HepG2 (cell line): ENCODE measurements around the gene GDAP1L1. TPM values are rescaled to one million over a fixed set of nuclear protein-coding genes. Genes with fewer than 3 reads are reported as not detected.

Source experiments
- AHR ChIP-seq: IDR thresholded peaks from 2 replicates; pipeline ENCODE4 v1.6.1; 2018; ENCODE audit warnings: missing genetic modification reagents, missing compliant biosample characterization
- FOXA1 ChIP-seq, 2 experiments: fragments of 450-650 bp in 1 of 2; sonication (generic) in 1 of 2; formaldehyde crosslinking in 1 of 2; IDR thresholded peaks; 2 replicates each; pipeline versions ENCODE4 v1.4.0 to v1.6.1; 2016 to 2020; ENCODE audit warnings: missing genetic modification reagents in 1 of 2
- KDM3A ChIP-seq: IDR thresholded peaks from 2 replicates; pipeline ENCODE4 v1.6.1; 2018; ENCODE audit warnings: low read depth, missing compliant biosample characterization
- NRL ChIP-seq: sonication (generic); formaldehyde crosslinking; IDR thresholded peaks from 2 replicates; pipeline ENCODE4 v1.5.0; 2020; ENCODE audit warnings: missing genetic modification reagents, mild to moderate bottlenecking, moderate library complexity, borderline replicate concordance
- SMAD3 ChIP-seq: sonication (generic); formaldehyde crosslinking; IDR thresholded peaks from 2 replicates; pipeline ENCODE4 v1.4.0; 2020; ENCODE audit warnings: missing genetic modification reagents
- SOX13 ChIP-seq, 3 experiments: fragments of 450-650 bp in 1 of 3; sonication (generic) in 1 of 3; formaldehyde crosslinking in 1 of 3; IDR thresholded peaks in 2 of 3; conservative IDR thresholded peaks in 1 of 3; 2 replicates each; pipeline versions ENCODE4 v1.5.0 to v1.6.1; 2016 to 2020; ENCODE audit warnings: antibody characterized with exemption in 1 of 3, mild to moderate bottlenecking in 1 of 3, missing compliant biosample characterization in 1 of 3, missing genetic modification reagents in 1 of 3, moderate library complexity in 1 of 3
- ZFP37 ChIP-seq: sonication (generic); formaldehyde crosslinking; IDR thresholded peaks from 2 replicates; pipeline ENCODE4 v1.4.0; 2020; ENCODE audit warnings: missing genetic modification reagents, borderline replicate concordance
- ZNF331 ChIP-seq: sonication (generic); formaldehyde crosslinking; IDR thresholded peaks from 2 replicates; pipeline ENCODE4 v1.4.0; 2020; ENCODE audit warnings: missing genetic modification reagents
- ZNF564 ChIP-seq: sonication (generic); formaldehyde crosslinking; IDR thresholded peaks from 2 replicates; pipeline ENCODE4 v1.8.1; 2023; ENCODE audit warnings: mild to moderate bottlenecking, missing genetic modification reagents
- ZNF589 ChIP-seq: sonication (generic); formaldehyde crosslinking; conservative IDR thresholded peaks from 2 replicates; pipeline ENCODE4 v1.8.0; 2022; ENCODE audit warnings: mild to moderate bottlenecking, moderate library complexity, missing genetic modification reagents
- ZNF629 ChIP-seq: sonication (generic); formaldehyde crosslinking; conservative IDR thresholded peaks from 2 replicates; pipeline ENCODE4 v1.5.0; 2020; ENCODE audit warnings: missing genetic modification reagents
- ZNF7 ChIP-seq: IDR thresholded peaks from 2 replicates; pipeline ENCODE4 v1.6.1; 2016; ENCODE audit warnings: missing biosample characterization, missing genetic modification reagents
- ZNF747 ChIP-seq: sonication (generic); formaldehyde crosslinking; IDR thresholded peaks from 2 replicates; pipeline ENCODE4 v1.8.1; 2023; ENCODE audit warnings: missing genetic modification reagents, mild to moderate bottlenecking, borderline replicate concordance
- ZNF790 ChIP-seq: sonication (generic); formaldehyde crosslinking; IDR thresholded peaks from 2 replicates; pipeline ENCODE4 v1.8.0; 2022; ENCODE audit warnings: missing genetic modification reagents, mild to moderate bottlenecking, borderline replicate concordance
- ZSCAN21 ChIP-seq: sonication (generic); formaldehyde crosslinking; IDR thresholded peaks from 2 replicates; pipeline ENCODE4 v1.8.0; 2022; ENCODE audit warnings: mild to moderate bottlenecking, missing genetic modification reagents, moderate library complexity, borderline replicate concordance
- polyA plus RNA-seq, 8 experiments: library from polyadenylated mRNA; depleted of rRNA in 3 of 8; stranded (reverse) in 7 of 8; unstranded in 1 of 8; fragments of >200 nt; fragmentation: Illumina TruSeq in 4 of 8; extraction: Trizol in 4 of 8; gene quantifications; 2 replicates each; pipeline versions ENCODE4 v1.2.1 to v1.2.3, GENCODE V29; 2011 to 2016; ENCODE audit warnings: low read depth in 4 of 8, missing spikeins in 1 of 8, mixed read lengths in 1 of 8; ENCODE audit not compliant: insufficient read depth in 1 of 8
- total RNA-seq, 5 experiments: library from RNA; depleted of rRNA; stranded (reverse); fragments of >200 nt; fragmentation: Illumina TruSeq; extraction: Trizol; gene quantifications; 2 replicates each; pipeline ENCODE4 v1.2.3, GENCODE V29; 2016; ENCODE audit warnings: low read depth in 1 of 5
- TF ChIP-seq, protein P1 (sequence below): sonication (generic); formaldehyde crosslinking; IDR thresholded peaks from 2 replicates; pipeline ENCODE4 v1.8.0; 2022; ENCODE audit warnings: missing genetic modification reagents, mild to moderate bottlenecking, inconsistent platforms, borderline replicate concordance
- TF ChIP-seq, protein P2 (sequence below): IDR thresholded peaks from 2 replicates; pipeline ENCODE4 v1.6.1; 2018; ENCODE audit warnings: missing genetic modification reagents
- TF ChIP-seq, protein P3 (sequence below): sonication (generic); formaldehyde crosslinking; conservative IDR thresholded peaks from 2 replicates; pipeline ENCODE4 v1.8.0; 2022; ENCODE audit warnings: low read depth, missing genetic modification reagents
- TF ChIP-seq, protein P4 (sequence below): sonication (generic); formaldehyde crosslinking; IDR thresholded peaks from 2 replicates; pipeline ENCODE4 v1.4.0; 2020; ENCODE audit warnings: missing genetic modification reagents
- TF ChIP-seq, protein P5 (sequence below): sonication (generic); formaldehyde crosslinking; IDR thresholded peaks from 2 replicates; pipeline ENCODE4 v1.5.0; 2020; ENCODE audit warnings: mild to moderate bottlenecking, missing genetic modification reagents, moderate library complexity

GDAP1L1 gene
- total and polyA plus RNA-seq, 2 of the 13 experiments (the other 11 are each of a cell fraction or from before 2014, with no cell fraction given) = 0.04 TPM; not detected in 1

DNA sequence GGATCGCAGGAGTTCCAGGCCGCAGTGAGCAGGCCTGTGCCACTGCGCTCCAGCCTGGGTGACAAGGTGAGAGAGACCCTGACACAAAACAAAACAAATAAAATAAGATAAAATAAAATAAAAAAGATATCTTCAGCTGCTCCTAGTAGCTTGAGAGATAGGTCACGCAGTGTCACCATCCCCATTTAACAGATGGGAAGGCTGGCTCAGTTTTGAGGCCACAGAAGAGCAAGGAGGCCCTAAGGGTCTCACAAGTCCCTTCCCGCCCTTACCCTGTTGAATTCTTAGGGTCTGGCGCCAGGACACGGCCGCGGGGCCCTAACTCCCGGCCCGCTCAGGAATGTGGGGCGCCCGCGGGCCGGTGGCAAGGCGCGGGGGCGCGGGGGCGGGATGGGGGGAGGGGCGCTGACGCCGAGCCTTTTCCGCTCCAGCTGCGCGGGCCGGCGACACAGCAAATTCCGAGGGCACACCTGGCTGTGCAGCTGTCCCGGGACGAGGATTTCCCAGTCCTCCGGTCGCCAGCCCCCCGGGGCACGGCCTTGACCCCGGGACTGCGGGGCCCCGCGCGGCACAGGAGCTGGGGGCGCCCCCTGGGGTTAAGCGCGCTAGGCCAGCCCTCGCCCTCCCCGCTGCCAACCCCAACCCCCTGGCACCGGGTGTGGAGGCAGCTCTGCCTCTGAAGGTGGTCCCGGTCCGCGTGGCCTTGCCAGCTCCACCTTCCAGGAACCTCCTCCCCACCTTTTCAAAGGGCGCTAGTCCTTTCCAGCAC is 79.5 kb downstream of the GDAP1L1 start (continued):
- TF ChIP-seq ZNF790 (no peak), ZNF589 (CRISPR knock-in tag) (0 out of 2 replicates have a peak, but pooled peaks have one; percentile 54), KDM3A (0 out of 2 replicates have a peak, but pooled peaks have one; percentile 25), ZNF629 (peak; percentile 95), SMAD3 (CRISPR knock-in tag) (no peak), ZNF7 (no peak), ZNF564 (CRISPR knock-in tag) (0 out of 2 replicates have a peak, but pooled peaks have one; percentile 58), ZSCAN21 (CRISPR knock-in tag) (0 out of 2 replicates have a peak, but pooled peaks have one; percentile 71), NRL (CRISPR knock-in tag) (peak; percentile 83), ZNF331 (CRISPR knock-in tag) (0 out of 2 replicates have a peak, but pooled peaks have one; percentile 30), ZNF747 (CRISPR knock-in tag) (0 out of 2 replicates have a peak, but pooled peaks have one; percentile 34), ZFP37 (CRISPR knock-in tag) (no peak), FOXA1 (IDR thresholded peaks at IDR 0.05) (no peak), FOXA1 (CRISPR knock-in tag; IDR thresholded peaks at IDR 0.05) (no peak), SOX13 (IDR thresholded peaks at IDR 0.05) (no peak), SOX13 (CRISPR knock-in tag; conservative IDR thresholded peaks at IDR 0.05 in 1 of 2, IDR thresholded peaks at IDR 0.05 in 1 of 2) (peak in 1 of 2 experiments; percentile 18; a peak in 1 of 4 replicates), AHR (CRISPR knock-in tag) (no peak)
- TF ChIP-seq, protein P1, sequence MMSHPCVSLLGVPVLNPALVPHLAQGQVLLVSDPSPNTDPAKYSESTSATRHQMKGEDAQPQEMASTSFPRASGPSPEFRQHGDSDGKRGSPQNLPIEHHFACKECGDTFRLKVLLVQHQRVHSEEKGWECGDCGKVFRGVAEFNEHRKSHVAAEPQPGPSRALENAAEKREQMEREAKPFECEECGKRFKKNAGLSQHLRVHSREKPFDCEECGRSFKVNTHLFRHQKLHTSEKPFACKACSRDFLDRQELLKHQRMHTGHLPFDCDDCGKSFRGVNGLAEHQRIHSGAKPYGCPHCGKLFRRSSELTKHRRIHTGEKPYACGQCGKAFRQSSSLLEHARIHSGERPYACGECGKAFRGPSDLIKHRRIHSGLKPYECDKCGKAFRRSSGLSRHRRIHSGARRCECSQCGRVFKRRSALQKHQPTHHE (CRISPR knock-in tag) = no peak
- TF ChIP-seq, protein P2, sequence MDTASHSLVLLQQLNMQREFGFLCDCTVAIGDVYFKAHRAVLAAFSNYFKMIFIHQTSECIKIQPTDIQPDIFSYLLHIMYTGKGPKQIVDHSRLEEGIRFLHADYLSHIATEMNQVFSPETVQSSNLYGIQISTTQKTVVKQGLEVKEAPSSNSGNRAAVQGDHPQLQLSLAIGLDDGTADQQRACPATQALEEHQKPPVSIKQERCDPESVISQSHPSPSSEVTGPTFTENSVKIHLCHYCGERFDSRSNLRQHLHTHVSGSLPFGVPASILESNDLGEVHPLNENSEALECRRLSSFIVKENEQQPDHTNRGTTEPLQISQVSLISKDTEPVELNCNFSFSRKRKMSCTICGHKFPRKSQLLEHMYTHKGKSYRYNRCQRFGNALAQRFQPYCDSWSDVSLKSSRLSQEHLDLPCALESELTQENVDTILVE = no peak
- TF ChIP-seq, protein P3, sequence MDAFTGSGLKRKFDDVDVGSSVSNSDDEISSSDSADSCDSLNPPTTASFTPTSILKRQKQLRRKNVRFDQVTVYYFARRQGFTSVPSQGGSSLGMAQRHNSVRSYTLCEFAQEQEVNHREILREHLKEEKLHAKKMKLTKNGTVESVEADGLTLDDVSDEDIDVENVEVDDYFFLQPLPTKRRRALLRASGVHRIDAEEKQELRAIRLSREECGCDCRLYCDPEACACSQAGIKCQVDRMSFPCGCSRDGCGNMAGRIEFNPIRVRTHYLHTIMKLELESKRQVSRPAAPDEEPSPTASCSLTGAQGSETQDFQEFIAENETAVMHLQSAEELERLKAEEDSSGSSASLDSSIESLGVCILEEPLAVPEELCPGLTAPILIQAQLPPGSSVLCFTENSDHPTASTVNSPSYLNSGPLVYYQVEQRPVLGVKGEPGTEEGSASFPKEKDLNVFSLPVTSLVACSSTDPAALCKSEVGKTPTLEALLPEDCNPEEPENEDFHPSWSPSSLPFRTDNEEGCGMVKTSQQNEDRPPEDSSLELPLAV (CRISPR knock-in tag) = no peak
- TF ChIP-seq, protein P4, sequence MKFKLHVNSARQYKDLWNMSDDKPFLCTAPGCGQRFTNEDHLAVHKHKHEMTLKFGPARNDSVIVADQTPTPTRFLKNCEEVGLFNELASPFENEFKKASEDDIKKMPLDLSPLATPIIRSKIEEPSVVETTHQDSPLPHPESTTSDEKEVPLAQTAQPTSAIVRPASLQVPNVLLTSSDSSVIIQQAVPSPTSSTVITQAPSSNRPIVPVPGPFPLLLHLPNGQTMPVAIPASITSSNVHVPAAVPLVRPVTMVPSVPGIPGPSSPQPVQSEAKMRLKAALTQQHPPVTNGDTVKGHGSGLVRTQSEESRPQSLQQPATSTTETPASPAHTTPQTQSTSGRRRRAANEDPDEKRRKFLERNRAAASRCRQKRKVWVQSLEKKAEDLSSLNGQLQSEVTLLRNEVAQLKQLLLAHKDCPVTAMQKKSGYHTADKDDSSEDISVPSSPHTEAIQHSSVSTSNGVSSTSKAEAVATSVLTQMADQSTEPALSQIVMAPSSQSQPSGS (CRISPR knock-in tag) = no peak
- TF ChIP-seq, protein P5, sequence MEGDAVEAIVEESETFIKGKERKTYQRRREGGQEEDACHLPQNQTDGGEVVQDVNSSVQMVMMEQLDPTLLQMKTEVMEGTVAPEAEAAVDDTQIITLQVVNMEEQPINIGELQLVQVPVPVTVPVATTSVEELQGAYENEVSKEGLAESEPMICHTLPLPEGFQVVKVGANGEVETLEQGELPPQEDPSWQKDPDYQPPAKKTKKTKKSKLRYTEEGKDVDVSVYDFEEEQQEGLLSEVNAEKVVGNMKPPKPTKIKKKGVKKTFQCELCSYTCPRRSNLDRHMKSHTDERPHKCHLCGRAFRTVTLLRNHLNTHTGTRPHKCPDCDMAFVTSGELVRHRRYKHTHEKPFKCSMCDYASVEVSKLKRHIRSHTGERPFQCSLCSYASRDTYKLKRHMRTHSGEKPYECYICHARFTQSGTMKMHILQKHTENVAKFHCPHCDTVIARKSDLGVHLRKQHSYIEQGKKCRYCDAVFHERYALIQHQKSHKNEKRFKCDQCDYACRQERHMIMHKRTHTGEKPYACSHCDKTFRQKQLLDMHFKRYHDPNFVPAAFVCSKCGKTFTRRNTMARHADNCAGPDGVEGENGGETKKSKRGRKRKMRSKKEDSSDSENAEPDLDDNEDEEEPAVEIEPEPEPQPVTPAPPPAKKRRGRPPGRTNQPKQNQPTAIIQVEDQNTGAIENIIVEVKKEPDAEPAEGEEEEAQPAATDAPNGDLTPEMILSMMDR (CRISPR knock-in tag) = peak; percentile 67
